ENCODE data around the gene TFAP2C. TPM values are rescaled to one million over a fixed set of nuclear protein-coding genes. Genes with fewer than 3 reads are reported as not detected.

Gene TFAP2C
- not detected in 2 replicates for total RNA-seq

DNA sequence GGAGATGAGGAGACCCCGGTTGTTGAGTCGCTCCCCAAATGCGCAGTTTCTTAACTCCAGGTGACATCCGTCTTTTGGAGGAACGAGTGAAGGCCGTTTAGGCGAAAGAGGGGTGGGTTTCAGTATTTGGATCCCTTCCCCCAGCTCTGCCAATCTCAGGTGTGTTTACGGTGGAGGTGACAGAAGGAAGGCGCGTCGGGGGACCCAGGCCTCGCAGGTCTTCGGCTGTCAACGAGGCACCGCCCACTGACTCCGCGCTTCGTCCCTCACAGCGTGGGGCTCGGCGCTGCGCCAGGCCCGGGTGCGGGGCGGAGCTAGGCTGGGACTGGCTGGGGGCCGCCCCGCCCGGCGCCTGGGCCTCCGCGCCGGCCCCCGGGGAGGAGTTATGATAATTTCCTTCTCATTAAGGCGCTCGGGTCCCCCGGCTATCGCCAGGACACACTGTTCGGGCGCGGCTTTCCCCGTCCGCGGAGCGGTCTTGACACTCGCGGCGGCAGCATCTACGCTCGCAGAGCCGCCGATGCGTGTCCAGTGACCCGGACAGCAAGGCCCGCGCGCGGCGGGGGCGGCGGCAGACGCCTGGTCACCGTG lies at the start of gene TFAP2C:
TFAP2C (plus strand) TSS at position 434 of the 591 bp plus-strand sequence. CDS start 239 bp downstream, outside the sequence.
- intact Hi-C loops (cut with micrococcal nuclease) = loop anchor here (5.0 kb wide), 1 partner anchor 298 kb away; no protein-coding TSS in a partner anchor

DNA sequence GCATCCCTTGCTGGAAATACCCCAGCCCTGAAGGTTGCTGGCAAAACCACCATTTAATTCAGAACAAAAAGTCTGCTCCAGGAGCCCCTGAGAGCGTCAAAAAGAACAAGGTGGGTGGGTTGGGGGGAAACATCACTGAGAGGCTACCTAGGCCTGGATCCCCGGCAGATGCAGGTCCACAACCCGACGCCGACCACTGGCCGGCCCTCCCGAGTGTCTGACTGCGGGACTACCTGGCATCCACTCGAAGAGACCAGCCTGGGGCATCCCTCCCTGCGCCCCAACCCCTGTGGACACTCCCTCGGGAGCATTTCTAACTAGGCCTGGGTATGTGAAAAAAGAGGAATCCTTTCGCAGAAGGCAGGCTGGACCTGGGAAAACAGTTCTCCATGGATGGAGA lies 48.9 kb upstream of the TFAP2C start:
- intact Hi-C loops (cut with micrococcal nuclease) = no loop called here

DNA sequence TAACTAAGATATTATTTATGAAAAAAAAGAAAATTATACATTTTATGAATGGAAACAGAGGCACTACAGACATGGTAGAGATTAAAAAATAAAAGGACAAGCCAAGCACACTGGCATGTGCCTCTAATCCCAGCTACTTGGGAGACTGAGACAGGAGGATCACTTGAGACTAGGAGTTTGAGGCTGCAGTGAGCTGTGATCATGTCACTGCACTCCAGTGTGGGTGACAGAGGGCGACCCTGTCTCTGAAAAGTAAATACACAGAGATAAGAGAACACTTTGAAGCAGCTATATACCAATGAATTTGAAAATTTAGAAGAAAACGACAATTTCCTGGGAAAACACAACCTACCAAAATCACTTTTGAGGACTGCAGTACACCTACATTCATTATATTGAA lies 47.4 kb upstream of the TFAP2C start:
- intact Hi-C loops (cut with micrococcal nuclease) = no loop called here

GRCh38 chr20:56582542-56582941 lies 46.6 kb upstream of the TFAP2C start:
- intact Hi-C loops (cut with micrococcal nuclease) = no loop called here

GRCh38 chr20:56584916-56585315 lies 44.2 kb upstream of the TFAP2C start:
- intact Hi-C loops (cut with micrococcal nuclease) = no loop called here

- intact Hi-C loops (cut with micrococcal nuclease) = no loop called here
Measured at GRCh38 chr20:56587307-56588041, 41.6 kb upstream of the TFAP2C start.

DNA sequence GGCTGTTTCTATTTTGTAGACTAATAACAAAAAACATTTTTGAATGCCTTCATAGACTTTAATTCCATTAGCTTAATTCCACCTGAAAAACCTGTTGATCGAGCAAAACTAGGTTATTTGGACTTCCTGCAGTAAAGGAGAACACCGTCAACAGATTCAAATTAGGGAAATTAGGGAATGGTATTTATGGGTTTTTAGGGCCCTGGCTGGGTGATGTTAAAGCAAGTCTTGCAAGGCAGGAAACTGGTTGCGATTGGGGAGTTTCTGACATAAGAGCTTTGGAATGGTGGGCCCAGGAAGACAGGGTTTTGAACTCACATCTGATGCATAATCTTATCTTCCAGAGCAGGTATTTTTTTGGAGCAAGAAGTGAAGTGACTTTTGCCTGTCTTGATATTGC lies 40.1 kb upstream of the TFAP2C start:
- intact Hi-C loops (cut with micrococcal nuclease) = no loop called here

- intact Hi-C loops (cut with micrococcal nuclease) = no loop called here
Measured at GRCh38 chr20:56589633-56590032, 39.5 kb upstream of the TFAP2C start.

DNA sequence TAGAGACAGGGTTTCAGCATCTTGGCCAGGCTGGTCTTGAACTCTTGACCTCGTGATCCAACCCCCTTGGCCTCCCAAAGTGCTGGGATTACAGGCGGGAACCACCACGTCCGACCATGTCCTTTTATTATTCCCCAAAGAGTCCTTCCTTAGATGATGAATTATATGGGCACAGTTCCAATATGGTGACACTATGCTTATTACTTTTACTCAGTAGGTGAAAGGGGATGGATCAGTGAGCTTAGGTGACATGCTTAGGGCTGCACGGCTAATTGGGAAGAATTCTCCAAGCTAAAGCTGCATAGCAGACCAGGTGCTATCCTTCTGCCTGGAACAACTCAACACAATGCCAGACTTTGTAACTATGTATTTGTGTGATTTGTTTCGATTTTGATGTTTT lies 38.2 kb upstream of the TFAP2C start:
- intact Hi-C loops (cut with micrococcal nuclease) = no loop called here

GRCh38 chr20:56592211-56592610 lies 36.9 kb upstream of the TFAP2C start:
- intact Hi-C loops (cut with micrococcal nuclease) = no loop called here

GRCh38 chr20:56592817-56593216 lies 36.3 kb upstream of the TFAP2C start:
- intact Hi-C loops (cut with micrococcal nuclease) = no loop called here

DNA sequence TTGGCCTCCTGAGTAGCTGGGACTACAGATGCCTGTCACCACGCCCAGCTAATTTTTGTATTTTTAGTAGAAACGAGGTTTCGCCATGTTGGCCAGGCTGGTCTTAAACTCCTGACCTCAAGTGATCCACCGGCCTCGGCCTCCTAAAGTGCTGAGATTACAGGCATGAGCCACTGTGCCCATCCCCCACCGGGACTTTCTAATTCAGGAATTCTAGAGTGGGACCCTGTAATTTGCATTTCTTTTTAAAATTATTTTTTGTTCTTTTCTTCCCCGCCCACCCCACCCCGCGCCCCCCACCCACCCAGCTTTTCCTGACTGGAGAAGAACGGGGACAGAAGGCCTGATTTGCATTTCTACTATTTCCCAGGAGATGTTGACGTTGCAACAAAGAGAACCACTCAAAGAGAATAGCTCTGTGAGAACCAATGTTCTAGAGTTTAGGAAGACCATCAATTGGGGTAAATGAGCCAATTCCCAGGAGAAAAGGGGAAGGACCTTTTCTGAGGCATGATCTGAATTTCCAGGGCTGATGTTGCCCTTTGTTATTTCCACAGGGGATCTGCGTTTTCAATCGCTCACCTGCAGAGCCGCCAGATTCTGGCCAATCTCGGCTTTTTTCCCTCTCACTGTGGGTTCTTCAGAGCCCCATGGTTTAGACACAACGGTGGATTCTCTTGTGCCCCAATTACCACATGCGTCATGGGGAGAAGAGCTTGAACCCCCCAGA lies 33.2 kb upstream of the TFAP2C start:
- intact Hi-C loops (cut with micrococcal nuclease) = no loop called here

DNA sequence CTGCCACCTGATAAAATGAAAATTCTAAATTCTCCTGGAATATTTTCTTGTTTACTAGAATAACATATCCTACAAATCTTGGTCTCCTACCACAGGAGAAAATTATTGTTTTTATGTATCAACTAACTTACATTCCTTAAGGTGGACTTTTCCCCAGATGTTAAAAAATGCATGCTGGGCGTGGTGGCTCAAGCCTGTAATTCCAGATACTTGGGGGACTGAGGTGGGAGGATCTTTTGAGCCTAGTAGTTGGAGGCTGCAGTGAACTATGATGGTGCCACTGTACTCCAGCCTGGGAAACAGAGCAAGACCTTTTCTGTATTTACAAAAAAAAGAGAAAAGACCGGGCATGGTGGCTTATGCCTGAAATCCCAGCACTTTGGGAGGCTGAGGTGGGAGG lies 27.9 kb upstream of the TFAP2C start:
- intact Hi-C loops (cut with micrococcal nuclease) = no loop called here

DNA sequence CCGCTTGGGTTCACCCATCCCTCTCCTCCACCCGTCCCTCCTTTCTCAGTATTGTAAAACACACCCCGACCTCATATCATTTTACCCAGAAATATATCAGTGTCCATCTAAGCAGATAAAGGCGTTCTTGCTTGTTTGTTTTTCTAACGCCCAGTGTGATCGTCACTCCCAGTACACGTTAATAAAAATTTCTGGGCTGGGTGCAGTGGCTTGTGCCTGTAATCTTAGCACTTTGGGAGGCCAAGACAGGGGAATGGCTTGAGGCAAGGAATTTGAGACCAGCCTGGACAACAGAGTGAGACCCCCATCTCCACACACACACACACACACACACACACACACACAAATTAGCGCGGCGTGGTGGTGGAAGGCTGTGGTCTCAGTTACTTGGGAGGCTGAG lies 24.4 kb upstream of the TFAP2C start:
- intact Hi-C loops (cut with micrococcal nuclease) = no loop called here

GRCh38 chr20:56605261-56605996 lies 23.7 kb upstream of the TFAP2C start:
- intact Hi-C loops (cut with micrococcal nuclease) = no loop called here

- intact Hi-C loops (cut with micrococcal nuclease) = no loop called here
Measured at GRCh38 chr20:56606174-56606945, 22.7 kb upstream of the TFAP2C start.

DNA sequence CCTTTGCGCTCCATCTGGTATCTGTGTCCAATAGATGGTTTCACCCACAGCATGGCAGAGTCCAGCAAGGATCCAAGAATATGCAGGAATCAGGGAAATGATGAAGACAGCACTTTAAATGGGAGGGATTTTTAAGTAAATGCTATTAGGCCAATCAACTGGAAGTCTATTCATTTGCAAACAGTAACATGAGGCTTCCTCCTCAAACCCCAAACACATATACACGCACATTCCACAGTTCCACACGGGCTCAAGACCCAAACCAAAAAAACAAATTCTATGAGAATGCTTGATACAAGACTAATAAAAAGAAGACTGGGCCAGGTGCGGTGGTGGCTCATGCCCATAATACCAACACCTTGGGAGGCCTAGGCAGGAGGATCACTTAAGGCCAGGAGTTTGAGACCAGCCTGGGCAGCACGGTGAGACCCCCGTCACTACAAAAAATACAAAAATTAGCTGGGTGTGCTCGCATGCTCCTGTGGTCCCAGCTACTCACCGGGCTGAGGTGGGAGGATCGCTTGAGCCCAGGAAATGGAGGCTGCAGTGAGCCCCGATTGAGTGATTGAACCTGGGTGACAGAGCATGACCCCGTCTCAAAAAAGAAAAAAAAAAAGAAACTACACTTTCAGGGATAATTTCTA lies 21.9 kb upstream of the TFAP2C start:
- intact Hi-C loops (cut with micrococcal nuclease) = no loop called here

- intact Hi-C loops (cut with micrococcal nuclease) = no loop called here
Measured at GRCh38 chr20:56608376-56608775, 20.7 kb upstream of the TFAP2C start.

DNA sequence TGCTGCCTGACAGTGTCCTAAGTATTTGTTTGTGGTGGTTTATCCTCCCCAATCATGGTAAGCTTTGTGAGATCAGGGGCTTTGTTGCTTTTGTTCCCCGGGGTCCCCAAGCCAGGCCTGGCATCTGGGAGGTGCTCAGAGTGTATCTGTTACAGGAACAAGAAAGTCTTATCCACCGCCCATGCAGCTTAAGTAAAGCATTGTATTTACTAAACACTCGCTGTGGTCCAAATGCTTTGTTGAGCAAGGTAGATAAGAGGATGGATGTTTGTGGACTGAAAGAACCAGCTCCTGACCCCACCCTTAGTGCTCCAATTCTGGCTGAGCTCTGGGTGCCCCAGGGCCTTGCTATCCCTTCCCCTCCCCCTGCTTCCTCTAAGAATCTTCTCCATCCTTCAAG lies 19.8 kb upstream of the TFAP2C start:
- intact Hi-C loops (cut with micrococcal nuclease) = no loop called here

- intact Hi-C loops (cut with micrococcal nuclease) = no loop called here
Measured at GRCh38 chr20:56610098-56610497, 19.0 kb upstream of the TFAP2C start.

Measured in T-helper 1 cell treated with Interleukin-12 subunit alpha and Interleukin-12 subunit beta and Interleukin-4 antibody, amounts not matched to agents 30 ng/mL and 1 ng/mL, for 36 hours (primary cell).